Measurements from ENCODE around the gene MRPL45.

MRPL45 gene

DNA sequence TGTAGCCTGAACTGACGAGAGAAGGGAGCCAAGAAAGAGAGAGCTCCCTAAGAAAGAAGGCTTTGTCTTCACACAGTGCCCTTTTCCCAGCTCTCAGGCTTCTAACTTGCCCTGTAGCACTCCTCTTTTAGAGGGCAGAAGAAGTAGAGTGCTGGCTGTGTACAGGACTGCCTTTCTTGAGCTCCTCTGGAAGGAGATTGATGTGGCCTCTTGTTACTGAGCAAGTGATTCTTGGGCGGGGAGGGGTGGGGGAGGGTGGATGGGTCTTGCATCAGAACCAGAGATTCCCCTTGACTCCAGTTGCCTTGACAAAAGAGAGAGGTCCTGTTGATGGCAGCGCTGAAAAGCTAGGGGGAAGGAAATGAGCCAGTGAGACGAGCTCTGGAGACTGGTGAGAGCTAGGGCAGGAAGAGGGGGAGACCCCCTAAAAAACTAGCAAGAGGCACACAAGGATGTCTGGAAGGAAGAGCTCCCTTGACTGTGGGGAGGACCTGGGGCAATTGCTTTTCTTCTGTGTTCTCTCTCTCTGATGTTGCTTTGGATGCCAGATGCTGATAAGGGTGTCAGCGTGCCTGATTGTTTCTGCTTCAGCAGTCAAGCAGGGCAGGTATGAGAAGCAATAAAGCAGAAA lies 28.4 kb downstream of the MRPL45 start:
- no peak for DNase-seq

DNA sequence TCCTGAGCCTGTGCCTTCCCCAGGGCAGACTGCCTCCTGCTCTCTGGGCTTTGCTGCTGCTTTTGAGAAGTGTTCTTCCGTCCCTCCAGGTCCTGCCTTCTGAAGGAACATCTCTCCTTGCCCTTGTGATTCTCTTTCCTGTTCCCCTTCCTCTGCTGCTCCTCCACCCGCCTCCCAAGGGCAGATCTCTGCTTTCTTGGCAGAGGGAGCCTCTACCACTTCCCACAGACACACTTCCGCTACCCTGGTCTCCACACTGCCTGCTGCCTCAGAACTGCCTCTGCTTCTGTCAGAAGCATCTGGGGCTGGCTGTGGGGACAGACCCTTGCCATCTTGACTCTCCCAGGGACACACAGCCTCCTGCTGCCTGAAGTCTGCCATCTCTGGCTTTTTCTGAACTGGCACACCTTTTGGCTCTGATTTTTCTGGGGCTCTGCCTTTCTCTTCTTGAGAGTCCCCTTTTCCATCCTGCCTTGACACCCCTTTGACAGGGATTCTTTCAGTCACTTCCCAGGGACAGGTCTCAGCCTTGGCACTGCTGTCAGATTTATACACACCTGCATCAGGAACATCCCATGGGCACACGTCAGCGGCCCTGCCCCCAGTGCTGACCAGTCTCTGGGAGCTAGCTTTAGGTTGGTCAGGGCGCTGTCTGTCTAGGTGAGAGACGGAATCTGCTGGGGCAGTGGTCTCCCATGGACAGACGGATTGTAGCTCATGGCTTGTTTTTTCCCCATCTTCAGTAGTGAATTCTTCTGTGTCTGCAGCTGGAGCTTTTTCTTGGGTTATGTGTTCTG lies 30.2 kb downstream of the MRPL45 start:
- no peak for DNase-seq

DNA sequence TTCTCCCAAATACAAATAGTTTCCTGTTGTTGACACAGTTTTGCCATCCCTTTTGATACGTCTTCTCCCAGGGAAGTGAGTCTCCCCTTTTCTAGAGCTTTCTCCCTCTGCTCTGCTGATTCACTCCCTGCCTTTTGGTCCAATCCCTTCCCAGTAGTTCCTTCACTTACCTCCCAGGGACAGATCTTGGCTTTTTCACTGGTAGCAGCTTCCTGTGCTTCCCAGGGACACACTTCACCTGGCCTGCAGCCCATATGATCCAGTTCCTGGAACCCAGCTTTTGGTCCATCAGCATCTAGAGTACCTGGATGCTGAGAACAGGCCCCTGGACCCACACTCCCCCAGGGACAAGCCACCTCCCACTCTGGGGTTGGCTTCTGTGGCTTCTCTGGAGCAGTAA lies 31.0 kb downstream of the MRPL45 start:
- DNase-seq, result no peak

DNA sequence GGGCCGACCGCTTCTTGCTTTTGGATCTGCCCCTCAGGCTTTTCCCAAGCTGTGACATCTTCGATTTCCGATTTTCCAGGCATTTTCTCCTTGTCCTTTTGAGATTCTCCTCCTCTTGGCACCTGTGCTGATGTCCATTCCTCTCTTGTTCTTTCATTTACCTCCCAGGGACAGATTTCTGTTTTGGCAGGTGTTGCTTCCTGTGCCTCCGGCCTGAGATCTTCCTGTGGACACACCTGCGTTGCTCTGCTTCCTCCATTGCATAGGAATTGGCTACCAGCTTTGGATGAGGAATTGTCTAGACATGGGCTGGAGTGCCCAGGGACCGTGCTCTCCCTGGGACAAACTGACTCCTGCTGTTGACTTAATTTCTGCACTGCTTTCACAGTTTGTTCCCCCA lies 31.7 kb downstream of the MRPL45 start:
- DNase-seq, result no peak

DNA sequence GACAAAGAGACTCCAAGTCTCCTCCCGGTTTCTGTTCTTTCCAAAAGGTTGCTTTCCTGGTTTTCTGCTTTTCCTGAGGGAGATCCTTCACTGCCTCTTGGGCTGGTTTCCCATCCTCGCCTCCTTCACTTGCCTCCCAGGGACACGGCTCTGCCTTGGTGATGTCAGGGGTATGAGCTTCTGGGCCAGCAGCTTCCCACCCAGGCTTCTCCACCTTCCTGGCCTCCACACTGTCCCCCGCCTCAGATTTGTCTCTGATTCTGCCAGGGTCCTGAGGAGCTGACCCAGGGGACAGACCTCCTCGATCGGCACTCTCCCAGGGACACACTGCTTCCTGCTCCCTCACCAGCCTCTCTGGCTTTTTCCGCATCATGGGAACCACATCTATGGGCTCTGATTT lies 32.3 kb downstream of the MRPL45 start:
- no peak for DNase-seq

DNA sequence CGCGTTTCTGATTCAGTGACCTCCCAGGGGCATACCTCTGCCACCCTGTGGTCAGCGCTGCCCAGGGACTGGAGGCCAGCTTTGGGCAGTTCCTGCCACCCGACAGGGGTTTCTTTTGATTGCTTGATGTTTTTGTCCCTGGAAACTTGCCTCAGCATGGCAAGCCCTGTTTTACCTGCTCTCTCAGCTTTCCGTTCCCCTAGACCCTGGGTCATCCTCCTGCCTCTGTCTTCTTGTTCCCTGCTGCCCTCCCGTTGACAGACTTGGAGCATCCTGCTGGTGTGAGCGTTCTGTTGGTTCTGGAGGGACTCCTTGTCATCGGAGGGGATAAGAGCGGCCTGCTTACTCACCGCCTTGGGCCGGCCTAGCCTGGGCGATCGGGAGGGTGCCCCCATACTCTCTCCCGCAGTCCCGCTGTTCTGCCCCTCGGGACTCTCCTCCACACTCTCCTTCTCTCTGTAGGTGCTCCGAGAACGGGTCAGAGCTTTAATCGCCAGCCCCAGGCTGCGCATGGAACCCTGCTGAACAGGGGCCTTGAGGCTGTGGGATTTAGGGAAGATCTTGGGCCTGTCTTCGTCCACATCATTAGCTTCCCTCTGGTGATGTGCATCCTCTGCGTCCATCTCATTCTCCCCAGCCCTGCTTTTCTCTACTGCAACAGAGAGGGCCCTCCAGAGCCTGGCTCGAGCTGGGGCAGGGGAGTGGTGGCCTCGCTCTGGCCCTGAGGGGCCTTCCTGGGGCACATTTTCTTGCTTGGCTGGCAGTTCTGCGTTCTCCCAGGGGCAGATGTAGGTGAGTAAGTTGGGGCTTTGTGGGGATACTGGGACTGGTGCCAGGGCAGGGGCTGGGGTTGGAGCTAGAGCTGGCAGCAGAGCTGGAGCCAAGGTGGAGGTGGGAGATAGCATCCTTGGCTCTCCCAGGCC lies 33.1 kb downstream of the MRPL45 start:
- DNase-seq, result no peak

DNA sequence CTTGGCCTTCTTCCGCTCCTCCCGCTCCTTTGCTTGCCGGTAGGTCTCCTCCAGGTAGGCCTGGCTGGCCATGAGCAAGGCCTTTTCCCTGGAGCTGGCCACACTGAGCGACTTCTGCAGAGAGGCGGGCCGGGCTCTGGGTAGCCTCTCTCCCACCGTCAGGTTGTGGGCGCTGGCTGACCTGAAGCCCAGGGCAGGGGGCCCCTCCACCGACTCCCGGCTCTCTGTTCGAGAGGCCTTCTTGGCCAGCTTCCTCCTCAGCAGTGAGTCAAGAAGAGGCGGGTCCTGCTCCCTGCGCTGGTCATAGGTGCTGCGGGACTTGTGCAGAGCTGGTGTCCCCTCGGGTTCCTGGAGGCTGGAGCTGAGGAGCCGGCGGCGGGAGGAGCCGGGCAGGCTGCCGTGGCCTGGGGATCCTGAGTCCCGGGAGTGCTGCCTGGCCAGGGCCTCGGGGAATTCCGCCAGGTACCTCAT lies 34.0 kb downstream of the MRPL45 start:
- no peak for DNase-seq

DNA sequence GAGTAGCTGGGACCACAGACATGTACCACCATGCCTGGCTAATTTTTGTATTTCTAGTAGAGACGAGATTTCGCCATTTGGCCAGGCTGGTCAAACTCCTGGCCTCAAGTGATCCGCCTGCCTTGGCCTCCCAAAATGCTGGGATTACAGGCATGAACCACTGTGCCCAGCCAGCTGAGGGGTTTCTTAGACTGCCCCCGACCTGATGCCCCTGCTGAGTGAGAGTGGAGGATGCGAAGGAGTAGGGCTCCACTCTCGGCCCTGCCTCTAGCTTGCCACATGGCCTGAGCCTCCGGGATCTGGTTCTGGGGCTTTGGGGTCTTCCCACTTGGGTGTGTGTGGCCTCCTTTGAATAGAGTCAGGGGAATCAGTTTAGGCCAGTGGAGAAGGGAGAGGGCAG lies 35.8 kb downstream of the MRPL45 start:
- DNase-seq, result no peak

DNA sequence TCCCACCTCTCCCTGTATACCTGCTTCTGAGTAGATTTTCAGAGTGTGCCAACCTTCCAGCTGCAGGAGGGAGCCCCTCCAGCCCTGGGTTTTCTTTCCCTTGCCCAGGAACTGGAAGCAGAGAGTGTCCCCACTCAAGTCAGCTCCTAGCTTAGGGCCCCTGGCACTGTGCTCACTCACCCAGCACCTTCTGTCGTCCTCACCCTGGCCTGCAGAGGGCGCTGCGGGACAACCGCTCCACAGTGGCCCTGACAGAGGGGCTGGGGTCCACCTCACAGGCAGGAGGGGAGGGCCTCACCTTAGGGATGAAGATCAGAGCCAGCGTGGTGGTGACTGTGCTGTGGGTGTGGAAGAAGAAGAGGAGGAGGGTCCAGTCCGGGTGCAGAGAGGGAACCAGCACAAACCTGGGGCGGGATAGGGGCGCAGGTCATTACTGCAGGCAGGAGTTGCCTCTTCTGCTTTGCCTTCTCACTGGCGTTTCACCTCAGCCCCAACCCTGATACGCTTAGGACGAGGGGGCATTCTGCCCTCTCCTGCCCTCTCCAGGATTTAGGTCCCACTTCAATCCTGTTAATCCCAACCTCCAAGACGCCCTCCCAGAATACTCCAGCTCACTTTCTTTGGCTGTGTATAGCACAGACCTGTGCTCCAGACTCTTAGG lies 36.8 kb downstream of the MRPL45 start:
- DNase-seq, result peak in 1 of 2 experiments; percentile 38

DNA sequence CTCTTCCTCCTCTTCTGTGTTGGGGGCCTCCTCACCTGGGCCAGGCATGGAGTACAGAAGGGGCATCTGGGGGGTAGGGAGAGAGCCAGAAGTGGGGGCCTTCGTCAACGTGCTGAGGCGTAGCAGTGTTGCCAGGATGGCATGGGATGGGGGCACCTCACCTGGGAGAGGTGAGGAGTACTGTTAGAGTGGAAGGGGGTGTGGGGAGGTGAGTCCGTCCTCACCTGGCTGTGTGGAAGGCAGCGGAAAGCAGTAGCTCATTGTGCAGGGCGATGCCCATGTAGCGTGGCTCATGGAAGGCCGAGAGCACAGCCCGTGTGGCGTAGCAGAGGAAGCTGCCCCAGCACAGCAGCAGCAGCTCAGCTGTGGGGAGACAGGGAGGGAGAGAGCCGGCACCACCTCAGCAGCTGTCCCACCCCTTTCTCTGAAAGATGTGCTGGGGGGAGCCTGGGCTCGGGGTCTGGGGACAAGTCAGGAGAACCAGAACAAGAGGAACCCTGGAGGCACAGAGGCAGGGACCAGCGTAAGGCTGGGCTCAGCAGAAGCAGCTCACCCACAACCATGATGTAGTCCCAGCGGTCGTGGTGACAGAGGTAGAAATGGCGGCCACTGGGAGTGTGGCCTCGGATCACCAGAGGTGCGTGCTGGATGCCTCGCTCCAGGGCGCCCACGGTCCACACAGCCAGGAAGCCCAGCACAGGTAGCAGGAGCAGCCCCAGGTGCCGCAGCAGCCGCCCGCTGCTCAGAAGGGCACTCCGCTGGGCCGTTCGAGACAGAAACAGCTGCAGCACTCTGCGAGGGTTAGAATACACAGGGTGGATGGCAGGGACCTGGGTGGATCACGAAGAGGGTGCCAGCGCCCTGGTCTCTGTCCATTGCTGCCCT lies 37.8 kb downstream of the MRPL45 start:
- DNase-seq, result no peak

DNA sequence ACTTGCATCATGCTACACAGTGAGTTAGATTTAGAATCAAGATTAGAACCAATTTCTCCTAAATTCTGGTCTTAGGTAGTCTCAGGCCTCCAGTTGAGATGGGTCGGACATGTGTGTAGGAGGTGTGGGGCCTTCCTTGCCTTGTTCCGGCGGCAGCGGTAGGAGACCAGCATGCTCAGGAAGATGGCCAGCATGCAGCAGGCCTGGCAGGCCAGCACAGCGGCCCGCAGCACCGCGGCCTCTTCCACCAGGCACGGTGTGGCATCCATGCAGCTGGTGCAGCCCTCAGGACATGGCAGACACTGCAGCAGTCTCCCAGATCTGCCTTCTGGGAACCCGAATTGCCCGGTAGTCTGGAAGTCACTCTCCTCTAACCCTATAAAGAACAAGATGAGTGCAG lies 39.9 kb downstream of the MRPL45 start:
- no peak for DNase-seq

DNA sequence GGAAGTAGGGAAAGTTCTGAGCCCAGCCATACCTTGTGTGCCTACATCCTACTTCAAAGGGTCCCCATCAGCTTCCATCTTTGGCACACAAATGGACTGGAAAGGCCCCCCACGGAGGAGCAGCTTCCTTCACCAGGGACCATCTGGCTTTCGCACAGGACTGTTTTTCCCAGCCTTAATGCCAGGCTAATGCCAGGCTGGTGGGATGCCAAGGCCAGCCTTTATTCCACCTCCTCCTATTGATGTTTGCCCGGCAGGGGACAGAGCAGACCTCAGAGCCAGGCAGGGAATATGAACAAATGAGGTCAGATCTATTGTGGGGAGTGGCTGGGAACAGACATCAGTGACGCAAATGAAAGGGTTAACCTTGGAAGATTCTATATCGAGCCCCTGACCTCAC lies 41.1 kb downstream of the MRPL45 start:
- DNase-seq, result no peak

DNA sequence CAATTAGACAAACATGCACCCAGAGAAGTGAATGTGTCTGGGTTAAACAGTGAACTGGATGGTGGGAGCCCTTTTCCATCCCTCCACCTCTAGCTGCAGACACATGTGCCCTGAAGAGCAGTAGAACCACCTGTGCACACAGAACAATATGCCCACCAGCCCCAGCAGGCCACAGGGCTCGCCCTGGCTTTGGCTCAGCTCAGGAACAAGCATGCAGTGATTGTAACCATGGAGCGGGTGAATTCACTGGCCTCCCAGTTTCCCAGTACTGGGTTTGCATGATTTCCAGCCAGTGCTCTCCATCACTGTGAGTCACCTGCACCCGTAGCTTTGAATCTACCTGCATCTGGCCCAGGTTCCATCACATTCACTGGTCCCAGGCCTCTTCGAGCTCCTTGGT lies 41.6 kb downstream of the MRPL45 start:
- DNase-seq, result no peak

DNA sequence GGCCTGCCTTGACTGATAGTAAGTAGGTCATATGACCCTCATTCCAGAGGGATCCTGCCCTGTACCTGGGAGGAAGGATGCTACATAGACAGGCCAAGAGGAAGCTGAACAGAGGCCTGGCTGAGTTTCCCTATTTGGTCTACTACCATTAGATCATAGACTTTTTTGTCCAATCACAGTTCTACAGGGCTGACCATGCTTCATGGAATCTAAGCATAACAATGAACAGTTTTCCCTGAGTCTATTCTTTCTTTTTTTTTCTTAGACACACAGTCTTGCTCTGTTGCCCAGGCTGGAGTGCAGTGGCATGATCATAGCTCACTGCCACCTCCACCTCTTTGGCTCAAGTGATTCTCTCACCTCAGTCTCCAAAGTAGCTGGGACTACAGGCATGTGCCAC lies 42.9 kb downstream of the MRPL45 start:
- no peak for DNase-seq

DNA sequence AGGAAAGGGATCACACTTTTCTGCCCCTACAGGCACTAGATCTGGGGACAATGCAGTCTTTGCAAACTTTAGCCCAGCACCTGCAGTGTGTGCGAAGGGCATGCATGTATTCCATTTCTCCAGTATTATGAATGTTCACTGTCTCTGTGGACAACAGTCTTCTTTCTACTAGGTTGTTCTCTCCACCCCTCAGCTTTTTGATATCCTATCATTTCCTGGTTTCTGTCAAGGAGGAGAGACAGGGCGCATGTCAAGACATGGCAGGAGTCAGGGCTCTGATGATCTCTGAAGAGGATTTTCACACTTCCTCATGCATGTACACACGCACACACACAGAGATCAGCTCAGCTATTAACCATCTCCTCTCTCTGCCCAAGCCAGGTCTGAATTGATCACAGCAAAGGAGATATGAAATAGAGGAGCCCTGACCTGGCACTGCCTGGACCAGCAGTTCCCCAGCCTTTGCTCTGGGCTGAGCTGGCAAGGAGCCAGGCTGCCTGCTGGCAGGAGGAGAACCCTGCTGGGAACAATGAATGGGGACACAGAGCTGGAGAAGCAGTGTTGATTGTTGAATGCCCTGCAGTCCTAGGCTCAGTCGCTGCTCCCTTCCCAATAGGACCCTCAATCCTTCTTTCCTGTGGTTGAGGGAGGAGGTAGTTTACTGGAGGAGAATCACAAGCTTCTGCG lies 44.2 kb downstream of the MRPL45 start:
- peak in 1 of 2 experiments; percentile 67 for DNase-seq

DNA sequence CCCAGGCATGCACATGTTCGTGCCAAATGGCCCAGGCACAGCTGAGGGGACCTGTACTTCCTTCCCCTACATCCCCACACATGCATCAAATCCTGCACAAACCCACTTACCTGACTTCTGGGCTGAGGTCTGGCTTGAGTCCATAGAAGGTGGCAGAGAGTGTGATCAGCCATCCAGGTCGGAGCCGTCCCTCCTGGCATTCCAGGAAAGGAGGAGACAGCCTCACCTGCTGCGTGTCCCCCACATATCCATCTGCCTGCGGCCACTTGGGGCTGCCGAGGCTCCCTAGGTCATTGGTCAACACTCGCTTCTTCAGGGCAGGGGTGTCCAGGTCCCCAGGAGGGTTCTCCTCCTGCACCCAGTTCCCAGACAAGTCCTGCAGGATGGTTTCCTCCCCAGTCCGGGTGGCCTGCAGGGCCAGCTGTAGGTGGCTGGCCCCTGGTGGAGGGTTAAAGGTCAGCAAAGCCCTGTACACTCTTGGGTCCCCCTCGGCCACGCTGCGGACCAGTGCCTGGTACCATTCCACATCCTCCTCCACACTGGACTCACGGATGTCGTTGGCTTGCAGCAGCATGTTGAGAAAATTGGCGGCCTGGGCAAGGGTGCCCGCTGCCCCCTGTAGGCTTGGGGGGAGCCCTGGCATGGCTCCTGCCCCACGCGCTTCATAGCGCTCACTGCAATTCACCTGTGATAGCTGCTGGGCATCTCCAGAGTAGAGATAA lies 46.1 kb downstream of the MRPL45 start:
- no peak for DNase-seq

DNA sequence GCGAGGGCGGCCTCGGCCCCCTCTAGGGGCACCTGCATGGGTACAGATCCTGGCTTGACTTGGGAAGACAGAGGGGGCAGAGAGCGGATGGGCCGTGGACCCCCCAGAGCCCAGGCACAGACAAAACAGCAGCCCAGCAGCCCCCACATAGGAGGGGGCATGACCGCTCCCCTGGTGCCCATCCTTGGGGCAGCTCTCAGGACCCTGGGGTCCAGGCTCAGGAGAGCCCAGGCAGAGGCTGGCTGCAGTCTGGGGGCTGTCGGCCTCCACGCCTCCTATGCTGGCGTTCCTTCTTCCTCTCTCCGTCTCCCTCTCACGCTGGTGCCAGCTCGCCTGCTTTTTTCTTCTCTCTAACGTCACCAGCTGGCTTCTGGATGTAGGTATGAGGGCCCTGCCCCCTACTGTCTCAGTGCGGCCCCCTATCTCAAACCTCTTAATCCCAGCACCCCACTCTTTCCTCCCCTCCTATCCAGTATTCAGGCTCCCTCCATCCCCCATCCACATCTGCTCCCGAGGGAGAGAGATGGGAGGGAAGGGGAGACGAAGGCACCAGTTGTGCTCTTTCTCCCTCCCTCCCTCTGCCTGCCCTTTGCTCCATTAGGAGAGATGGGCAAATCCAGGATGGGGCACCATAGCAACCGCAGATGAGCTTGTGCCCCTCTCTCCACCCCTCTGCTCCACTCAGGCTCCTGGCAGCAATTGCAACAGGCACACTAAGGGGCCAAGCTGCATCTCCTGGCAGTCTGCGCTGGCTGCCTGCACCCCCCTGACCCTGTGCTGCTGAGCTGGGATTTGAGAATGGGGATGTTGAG lies 46.8 kb downstream of the MRPL45 start, which contains the start of gene GPR179:
TSS of gene GPR179 (minus strand) at position 349 of the 812 bp plus-strand sequence. CDS start at position 182, 167 bp downstream.
- peak in 1 of 2 experiments; percentile 61 for DNase-seq

DNA sequence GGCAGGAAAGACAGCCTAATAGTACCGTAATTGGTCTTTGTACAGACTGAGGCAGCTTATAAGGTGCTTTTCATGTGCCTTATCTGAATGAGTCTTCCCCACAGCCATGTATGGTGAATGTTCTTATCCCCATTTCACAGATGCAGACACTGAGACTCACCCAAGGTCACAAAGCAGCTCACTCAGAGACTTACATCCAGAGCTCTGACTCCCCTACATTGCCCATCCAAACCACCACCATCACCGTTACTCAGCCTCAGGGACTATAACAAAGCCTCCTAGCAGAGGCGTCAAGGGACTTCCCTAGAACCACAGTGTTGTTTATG lies 47.4 kb downstream of the MRPL45 start:
- no peak for DNase-seq

DNA sequence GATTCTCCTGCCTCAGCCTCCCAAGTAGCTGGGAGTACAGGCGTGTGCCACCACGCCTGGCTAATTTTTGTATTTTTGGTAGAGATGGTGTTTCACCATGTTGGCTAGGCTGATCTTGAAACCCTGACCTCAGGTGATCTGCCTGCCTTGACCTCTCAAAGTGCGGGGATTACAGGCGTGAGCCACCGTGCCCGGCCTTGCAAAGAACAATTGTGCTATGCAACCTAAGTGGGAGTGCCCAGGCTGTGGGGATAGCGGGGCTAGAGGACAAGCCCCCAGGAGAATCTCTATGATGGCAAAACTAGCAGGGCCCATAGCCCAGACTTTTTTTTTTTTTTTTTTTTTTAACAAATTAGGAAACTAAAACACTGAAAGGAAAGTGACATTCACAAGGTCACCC lies 48.8 kb downstream of the MRPL45 start:
- no peak for DNase-seq

Measured in NCI-H524 (cell line).